Measurements from ENCODE around the gene CHIT1.

DNA sequence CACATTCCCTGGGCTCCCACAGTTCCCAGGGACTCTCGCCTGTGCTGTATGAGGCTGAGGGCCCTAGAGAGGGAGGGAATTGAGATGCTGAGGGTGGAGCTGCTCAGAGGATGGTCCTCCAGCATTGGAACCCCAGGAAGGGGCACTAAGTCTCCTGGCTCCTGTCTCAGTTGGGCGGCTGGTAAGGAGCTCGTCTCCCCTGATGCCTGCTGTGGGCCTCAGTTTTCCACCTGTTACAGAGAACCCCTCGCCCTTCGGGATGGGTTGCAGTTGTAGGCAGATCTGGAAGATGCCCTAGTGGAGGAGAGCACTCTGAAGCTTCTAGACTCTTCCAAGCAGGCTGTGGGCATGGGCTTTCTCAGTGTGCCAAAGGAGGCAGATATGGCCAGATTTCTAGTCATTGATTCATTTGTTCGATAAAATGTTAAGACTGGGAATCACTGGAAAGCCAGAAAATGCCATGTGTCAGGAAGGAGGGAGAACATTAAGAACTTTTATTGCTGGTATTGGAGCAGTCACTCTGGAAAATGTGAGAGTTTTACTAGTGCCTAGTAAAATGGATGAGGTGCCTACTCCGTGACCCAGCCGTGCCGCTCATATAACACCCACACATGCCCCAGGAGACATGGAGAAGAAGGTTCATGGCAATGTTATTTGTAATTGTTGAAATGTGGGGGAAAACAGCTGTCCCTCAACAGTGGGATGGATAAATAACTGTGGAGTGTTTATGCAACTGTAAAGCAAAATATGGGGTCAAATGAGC is 53.0 kb downstream of the CHIT1 start:
- TF ChIP-seq, protein P1, sequence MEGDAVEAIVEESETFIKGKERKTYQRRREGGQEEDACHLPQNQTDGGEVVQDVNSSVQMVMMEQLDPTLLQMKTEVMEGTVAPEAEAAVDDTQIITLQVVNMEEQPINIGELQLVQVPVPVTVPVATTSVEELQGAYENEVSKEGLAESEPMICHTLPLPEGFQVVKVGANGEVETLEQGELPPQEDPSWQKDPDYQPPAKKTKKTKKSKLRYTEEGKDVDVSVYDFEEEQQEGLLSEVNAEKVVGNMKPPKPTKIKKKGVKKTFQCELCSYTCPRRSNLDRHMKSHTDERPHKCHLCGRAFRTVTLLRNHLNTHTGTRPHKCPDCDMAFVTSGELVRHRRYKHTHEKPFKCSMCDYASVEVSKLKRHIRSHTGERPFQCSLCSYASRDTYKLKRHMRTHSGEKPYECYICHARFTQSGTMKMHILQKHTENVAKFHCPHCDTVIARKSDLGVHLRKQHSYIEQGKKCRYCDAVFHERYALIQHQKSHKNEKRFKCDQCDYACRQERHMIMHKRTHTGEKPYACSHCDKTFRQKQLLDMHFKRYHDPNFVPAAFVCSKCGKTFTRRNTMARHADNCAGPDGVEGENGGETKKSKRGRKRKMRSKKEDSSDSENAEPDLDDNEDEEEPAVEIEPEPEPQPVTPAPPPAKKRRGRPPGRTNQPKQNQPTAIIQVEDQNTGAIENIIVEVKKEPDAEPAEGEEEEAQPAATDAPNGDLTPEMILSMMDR (conservative IDR thresholded peaks at IDR 0.05) = no peak
- TF ChIP-seq ZFX (IDR thresholded peaks at IDR 0.05) = no peak

Measured in C4-2B (cell line).